ENCODE data around the gene SLC38A10. TPM values are rescaled to one million over a fixed set of nuclear protein-coding genes. Genes with fewer than 3 reads are reported as not detected.

The SLC38A10 gene
- total and polyA plus RNA-seq, 2 of the 13 experiments (the other 11 are each of a cell fraction or from before 2014, with no cell fraction given) = 23.4 to 55.8 TPM

DNA sequence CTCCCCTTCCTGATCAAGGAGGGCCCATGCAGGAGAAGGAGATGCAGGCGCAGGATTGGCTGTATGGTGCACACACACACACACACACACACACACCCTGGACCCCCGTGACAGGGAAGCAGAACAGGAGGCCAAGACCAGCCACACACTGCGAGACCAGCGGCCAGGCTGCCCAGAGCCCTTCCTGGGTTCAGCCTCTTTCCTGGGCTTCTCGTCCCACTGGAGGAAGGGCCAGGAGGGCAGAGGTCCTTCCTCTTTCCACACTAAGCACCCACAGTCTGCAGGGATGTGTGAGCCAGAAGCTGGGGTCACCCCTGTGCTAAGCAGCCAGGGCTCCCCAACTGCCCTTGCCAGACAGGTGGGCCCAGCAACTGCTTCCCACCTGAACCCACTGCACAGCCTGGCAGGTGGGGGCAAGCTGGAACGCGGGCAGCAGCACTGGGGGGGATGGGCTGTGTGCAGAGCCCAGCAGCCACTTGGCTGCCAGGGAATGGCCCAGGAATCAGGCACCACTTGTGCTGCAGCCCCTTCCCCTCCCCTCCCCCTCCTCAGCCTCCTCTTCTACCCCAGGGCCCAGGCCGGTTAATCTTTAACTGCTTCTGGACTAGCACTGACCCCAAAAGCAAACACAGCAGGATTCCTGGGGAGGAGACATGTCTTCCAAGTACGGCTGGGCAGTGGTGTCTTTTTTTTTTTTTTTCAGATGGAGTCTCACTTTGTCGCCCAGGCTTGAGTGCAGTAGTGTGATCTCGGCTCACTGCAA is 44.6 kb upstream of the SLC38A10 start (continued):
- TF ChIP-seq, protein P1, sequence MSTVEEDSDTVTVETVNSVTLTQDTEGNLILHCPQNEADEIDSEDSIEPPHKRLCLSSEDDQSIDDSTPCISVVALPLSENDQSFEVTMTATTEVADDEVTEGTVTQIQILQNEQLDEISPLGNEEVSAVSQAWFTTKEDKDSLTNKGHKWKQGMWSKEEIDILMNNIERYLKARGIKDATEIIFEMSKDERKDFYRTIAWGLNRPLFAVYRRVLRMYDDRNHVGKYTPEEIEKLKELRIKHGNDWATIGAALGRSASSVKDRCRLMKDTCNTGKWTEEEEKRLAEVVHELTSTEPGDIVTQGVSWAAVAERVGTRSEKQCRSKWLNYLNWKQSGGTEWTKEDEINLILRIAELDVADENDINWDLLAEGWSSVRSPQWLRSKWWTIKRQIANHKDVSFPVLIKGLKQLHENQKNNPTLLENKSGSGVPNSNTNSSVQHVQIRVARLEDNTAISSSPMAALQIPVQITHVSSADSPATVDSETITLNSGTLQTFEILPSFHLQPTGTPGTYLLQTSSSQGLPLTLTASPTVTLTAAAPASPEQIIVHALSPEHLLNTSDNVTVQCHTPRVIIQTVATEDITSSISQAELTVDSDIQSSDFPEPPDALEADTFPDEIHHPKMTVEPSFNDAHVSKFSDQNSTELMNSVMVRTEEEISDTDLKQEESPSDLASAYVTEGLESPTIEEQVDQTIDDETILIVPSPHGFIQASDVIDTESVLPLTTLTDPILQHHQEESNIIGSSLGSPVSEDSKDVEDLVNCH (CRISPR knock-in tag; IDR thresholded peaks at IDR 0.05) = 0 out of 2 replicates have a peak, but pooled peaks have one; percentile 57
- TF ChIP-seq ESRRA (CRISPR knock-in tag; IDR thresholded peaks at IDR 0.05; ENCODE audit: low read depth) (no peak), ZNF33A (CRISPR knock-in tag; IDR thresholded peaks at IDR 0.05; ENCODE audit: borderline replicate concordance) (no peak), RELA (CRISPR knock-in tag; IDR thresholded peaks at IDR 0.05) (no peak), ZNF607 (CRISPR knock-in tag; IDR thresholded peaks at IDR 0.05; ENCODE audit: borderline replicate concordance) (no peak), ZNF598 (CRISPR knock-in tag; IDR thresholded peaks at IDR 0.05; ENCODE audit: borderline replicate concordance) (no peak), PHB2 (IDR thresholded peaks at IDR 0.05; ENCODE audit: partially characterized antibody) (no peak), GATA4 (IDR thresholded peaks at IDR 0.05; ENCODE audit: borderline replicate concordance, low read depth) (no peak), TEAD2 (CRISPR knock-in tag; IDR thresholded peaks at IDR 0.05) (no peak), MXI1 (IDR thresholded peaks at IDR 0.05; ENCODE audit: borderline replicate concordance, low read depth, low read length) (no peak), CREM (IDR thresholded peaks at IDR 0.05) (peak; percentile 59; the same call in 1 of the 2 replicates), CREM (CRISPR knock-in tag; IDR thresholded peaks at IDR 0.05) (no peak), KAT2B (IDR thresholded peaks at IDR 0.05; ENCODE audit: borderline replicate concordance, low read depth, low read length) (no peak), GPN1 (CRISPR knock-in tag; IDR thresholded peaks at IDR 0.05; ENCODE audit: borderline replicate concordance) (no peak), ZNF264 (CRISPR knock-in tag; IDR thresholded peaks at IDR 0.05) (no peak), ZNF7 (CRISPR knock-in tag; IDR thresholded peaks at IDR 0.05) (no peak)
- TF ChIP-seq, protein P2, sequence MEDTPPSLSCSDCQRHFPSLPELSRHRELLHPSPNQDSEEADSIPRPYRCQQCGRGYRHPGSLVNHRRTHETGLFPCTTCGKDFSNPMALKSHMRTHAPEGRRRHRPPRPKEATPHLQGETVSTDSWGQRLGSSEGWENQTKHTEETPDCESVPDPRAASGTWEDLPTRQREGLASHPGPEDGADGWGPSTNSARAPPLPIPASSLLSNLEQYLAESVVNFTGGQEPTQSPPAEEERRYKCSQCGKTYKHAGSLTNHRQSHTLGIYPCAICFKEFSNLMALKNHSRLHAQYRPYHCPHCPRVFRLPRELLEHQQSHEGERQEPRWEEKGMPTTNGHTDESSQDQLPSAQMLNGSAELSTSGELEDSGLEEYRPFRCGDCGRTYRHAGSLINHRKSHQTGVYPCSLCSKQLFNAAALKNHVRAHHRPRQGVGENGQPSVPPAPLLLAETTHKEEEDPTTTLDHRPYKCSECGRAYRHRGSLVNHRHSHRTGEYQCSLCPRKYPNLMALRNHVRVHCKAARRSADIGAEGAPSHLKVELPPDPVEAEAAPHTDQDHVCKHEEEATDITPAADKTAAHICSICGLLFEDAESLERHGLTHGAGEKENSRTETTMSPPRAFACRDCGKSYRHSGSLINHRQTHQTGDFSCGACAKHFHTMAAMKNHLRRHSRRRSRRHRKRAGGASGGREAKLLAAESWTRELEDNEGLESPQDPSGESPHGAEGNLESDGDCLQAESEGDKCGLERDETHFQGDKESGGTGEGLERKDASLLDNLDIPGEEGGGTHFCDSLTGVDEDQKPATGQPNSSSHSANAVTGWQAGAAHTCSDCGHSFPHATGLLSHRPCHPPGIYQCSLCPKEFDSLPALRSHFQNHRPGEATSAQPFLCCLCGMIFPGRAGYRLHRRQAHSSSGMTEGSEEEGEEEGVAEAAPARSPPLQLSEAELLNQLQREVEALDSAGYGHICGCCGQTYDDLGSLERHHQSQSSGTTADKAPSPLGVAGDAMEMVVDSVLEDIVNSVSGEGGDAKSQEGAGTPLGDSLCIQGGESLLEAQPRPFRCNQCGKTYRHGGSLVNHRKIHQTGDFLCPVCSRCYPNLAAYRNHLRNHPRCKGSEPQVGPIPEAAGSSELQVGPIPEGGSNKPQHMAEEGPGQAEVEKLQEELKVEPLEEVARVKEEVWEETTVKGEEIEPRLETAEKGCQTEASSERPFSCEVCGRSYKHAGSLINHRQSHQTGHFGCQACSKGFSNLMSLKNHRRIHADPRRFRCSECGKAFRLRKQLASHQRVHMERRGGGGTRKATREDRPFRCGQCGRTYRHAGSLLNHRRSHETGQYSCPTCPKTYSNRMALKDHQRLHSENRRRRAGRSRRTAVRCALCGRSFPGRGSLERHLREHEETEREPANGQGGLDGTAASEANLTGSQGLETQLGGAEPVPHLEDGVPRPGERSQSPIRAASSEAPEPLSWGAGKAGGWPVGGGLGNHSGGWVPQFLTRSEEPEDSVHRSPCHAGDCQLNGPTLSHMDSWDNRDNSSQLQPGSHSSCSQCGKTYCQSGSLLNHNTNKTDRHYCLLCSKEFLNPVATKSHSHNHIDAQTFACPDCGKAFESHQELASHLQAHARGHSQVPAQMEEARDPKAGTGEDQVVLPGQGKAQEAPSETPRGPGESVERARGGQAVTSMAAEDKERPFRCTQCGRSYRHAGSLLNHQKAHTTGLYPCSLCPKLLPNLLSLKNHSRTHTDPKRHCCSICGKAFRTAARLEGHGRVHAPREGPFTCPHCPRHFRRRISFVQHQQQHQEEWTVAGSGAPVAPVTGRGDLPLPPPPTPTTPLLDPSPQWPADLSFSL (CRISPR knock-in tag; IDR thresholded peaks at IDR 0.05) = peak; percentile 76; the same call in 1 of the 2 replicates
- TF ChIP-seq, protein P3, sequence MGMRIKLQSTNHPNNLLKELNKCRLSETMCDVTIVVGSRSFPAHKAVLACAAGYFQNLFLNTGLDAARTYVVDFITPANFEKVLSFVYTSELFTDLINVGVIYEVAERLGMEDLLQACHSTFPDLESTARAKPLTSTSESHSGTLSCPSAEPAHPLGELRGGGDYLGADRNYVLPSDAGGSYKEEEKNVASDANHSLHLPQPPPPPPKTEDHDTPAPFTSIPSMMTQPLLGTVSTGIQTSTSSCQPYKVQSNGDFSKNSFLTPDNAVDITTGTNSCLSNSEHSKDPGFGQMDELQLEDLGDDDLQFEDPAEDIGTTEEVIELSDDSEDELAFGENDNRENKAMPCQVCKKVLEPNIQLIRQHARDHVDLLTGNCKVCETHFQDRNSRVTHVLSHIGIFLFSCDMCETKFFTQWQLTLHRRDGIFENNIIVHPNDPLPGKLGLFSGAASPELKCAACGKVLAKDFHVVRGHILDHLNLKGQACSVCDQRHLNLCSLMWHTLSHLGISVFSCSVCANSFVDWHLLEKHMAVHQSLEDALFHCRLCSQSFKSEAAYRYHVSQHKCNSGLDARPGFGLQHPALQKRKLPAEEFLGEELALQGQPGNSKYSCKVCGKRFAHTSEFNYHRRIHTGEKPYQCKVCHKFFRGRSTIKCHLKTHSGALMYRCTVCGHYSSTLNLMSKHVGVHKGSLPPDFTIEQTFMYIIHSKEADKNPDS (CRISPR knock-in tag; IDR thresholded peaks at IDR 0.05) = no peak

All from HepG2 (cell line).